Measurements from ENCODE around the gene MRGPRD.

DNA sequence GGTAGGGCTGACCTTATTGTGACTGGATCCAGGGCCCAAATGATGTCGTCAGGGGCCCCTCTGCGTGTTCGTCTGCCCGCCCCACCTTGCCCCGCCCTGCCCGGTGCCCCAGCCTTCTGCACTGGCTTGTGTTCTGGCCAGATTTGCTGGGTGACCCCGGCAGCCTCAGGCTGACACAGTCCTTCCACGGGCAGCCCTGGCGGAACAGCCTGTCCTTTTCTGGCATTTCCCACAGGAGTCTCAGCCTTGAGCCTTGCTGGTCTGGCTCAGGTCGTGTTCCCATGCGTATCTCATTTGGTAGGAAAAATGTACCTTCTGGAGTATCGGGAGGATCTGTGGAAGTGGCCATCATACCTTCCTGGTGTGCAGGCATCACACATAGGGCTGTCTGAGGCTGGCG, 46.1 kb downstream of the MRGPRD start:
- no peak for TF ChIP-seq CTCF (IDR thresholded peaks at IDR 0.05; ENCODE audit: low read depth, low read length)
- no peak for TF ChIP-seq EZH2phosphoT487 (IDR thresholded peaks at IDR 0.05; ENCODE audit: low read depth)
